Left ventricle myocardium inferior (tissue), 1 donor: ENCODE data around the gene DNAAF1. TPM values are rescaled to one million over a fixed set of nuclear protein-coding genes. Genes with fewer than 3 reads are reported as not detected.

Experiments used
- DNase-seq: peaks from one replicate; pipeline ENCODE4 v3.0.0-alpha.2; 2020
- H3K27ac ChIP-seq: fragments of 200-600 bp; replicated peaks from 2 replicates; pipeline ENCODE4 v1.8.0; 2021
- H3K27me3 ChIP-seq: fragments of 200-600 bp; 2 replicates; pipeline ENCODE4 v1.8.0; 2021; ENCODE audit warnings: low read depth
- H3K36me3 ChIP-seq: fragments of 200-600 bp; 2 replicates; pipeline ENCODE4 v1.8.0; 2021
- H3K4me1 ChIP-seq: fragments of 200-600 bp; 2 replicates; pipeline ENCODE4 v1.8.0; 2021
- H3K4me3 ChIP-seq: fragments of 200-600 bp; 2 replicates; pipeline ENCODE4 v1.8.0; 2021; ENCODE audit warnings: mild to moderate bottlenecking, moderate library complexity
- H3K9me3 ChIP-seq: fragments of 200-600 bp; replicated peaks from 2 replicates; pipeline ENCODE4 v1.8.0; 2021
- CTCF ChIP-seq: fragments of 200-600 bp; IDR thresholded peaks from 2 replicates; pipeline ENCODE4 v1.8.0; 2021; ENCODE audit warnings: antibody characterized with exemption, mild to moderate bottlenecking, borderline replicate concordance
- intact Hi-C: fragments of 100-400 bp; cut with micrococcal nuclease; formaldehyde crosslinking; loops from one replicate; pipeline ENCODE4 v1.11.0; 2022
- total RNA-seq: library from RNA; stranded (reverse); fragmentation: NEBNext Ultra II Directional; extraction: Animal tissue kit (Norgen Biotek cat#: 25700); gene quantifications from one replicate; pipeline ENCODE4 v1.2.1, GENCODE V29; 2021
- donor health status: DM: no; HTN: yes; CAD: no; lungs with severe emphysema.

DNAAF1 gene
- total RNA-seq, 1 donor from 2014 or later, result 0.14 TPM

GRCh38 chr16:84175350-84176081 is 30.4 kb downstream of the DNAAF1 start:
- Histone ChIP-seq H3K27ac (peak overlapping the region; percentile 92), H3K4me3 (no peak overlapping the region), H3K27me3 (no peaks in the 10 kb centered on the region), H3K4me1 (peaks cover 59% of the 10 kb centered on the region), H3K36me3 (peaks cover 28% of the 10 kb centered on the region), H3K9me3 (no peaks in the 10 kb centered on the region)
- peak; percentile 72 for TF ChIP-seq CTCF
- intact Hi-C loops, result no loop called here
- DNase-seq, result no peak

DNA sequence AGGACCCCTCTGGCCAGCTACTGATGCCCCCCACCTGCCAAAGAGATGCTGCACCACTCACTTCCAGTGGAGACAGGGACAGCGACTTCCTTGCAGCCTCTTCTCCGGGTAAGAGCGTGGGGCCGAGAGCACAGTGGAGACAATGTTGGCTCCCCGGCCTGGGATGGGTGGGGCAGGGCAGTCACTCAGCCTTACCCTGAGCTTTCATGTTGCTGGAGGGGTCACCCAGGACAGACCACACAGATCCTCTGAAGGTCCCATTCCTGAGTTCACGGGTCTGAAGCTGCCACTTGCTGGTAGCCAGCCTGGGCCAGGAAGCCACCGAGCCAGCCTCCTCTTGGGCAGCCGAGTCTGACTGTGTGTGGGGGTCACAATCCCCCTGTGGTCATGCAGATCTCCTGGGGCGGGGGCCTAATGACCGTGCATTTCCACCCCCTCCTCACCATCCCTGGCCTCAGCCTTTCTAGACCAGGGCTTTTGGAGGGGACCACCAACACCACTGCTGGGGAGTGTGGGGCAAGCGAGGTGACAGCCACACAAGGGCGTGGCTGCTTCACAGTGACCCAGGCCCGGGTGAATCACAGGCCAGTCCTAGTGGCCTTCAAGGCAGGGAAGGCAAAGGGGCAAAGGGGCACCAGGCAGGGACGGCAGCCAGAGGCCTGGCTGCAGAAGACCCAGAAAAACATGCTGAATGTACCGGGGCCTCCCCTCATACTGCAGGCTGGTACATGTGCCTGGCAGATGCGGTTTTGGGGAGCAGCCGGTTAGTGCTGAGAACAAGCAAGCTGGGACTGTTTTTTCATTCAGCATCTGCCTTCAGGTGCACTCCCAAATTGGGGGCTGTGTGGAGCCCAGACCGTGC is 31.3 kb downstream of the DNAAF1 start:
- peaks cover 37% of the 10 kb centered on the region for H3K36me3 ChIP-seq
- intact Hi-C loops, result no loop called here
- TF ChIP-seq CTCF, result no peak
- peak overlapping the region; percentile 29 for H3K4me3 ChIP-seq
- peak overlapping the region; percentile 92 for H3K27ac ChIP-seq
- DNase-seq, result no peak
- H3K9me3 ChIP-seq, result no peaks in the 10 kb centered on the region
- H3K27me3 ChIP-seq, result no peaks in the 10 kb centered on the region
- peaks cover 68% of the 10 kb centered on the region for H3K4me1 ChIP-seq

DNA sequence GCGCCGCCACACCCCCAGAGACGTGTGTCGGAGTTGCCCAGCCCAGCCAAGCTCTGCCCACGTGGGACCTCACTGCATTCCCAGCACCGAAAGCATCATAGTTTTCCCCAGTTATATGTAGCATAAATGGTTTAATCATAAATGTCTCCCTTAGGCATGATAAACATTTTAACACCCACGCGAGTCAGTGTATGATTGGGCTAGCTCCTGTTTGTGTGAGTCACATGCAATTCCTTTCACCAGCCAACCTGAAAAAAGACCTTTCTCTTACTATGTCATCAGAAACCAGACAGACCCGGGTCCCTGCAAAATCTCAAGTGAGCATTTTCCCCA is 32.6 kb downstream of the DNAAF1 start:
- Histone ChIP-seq H3K4me3 (peak overlapping the region; percentile 18), H3K4me1 (peaks cover 78% of the 10 kb centered on the region), H3K27ac (peak overlapping the region; percentile 92), H3K9me3 (no peaks in the 10 kb centered on the region), H3K27me3 (no peaks in the 10 kb centered on the region), H3K36me3 (peaks cover 50% of the 10 kb centered on the region)
- DNase-seq, result no peak
- intact Hi-C loops, result no loop called here
- no peak for TF ChIP-seq CTCF

DNA sequence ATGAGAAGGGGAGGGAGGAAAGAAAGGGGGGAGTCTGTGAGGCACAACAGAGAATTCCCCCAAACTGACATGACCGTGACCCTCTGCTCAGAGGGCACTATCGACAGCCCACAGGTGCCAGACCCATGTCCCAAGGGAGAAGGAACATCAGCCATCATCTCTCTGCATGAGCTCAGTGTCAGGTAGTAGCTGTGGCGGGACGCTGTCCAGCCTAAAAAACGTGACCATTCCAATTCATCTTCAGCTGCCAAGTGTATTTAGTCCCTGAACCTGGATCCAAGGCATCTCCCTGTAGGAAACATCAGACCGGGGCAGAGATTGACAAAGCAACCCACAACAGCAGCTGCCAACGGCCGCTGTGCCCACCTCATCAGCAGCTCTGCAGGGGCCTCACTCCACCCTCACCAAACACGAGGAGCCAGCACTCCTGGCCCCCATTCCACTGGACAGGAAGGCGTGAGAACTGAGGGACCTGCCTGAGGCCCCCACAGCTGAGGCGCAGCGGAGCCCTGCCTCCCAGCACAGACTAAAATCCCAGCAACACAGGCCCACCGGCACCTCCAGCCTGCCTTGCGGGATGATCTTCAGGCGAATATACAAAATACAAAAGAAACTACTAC is 33.1 kb downstream of the DNAAF1 start:
- Histone ChIP-seq H3K4me1 (peaks cover 83% of the 10 kb centered on the region), H3K9me3 (no peaks in the 10 kb centered on the region), H3K27ac (peak overlapping the region; percentile 92), H3K36me3 (peaks cover 55% of the 10 kb centered on the region), H3K4me3 (peak overlapping the region; percentile 18), H3K27me3 (no peaks in the 10 kb centered on the region)
- DNase-seq, result no peak
- TF ChIP-seq CTCF, result no peak
- intact Hi-C loops, result no loop called here

GRCh38 chr16:84178892-84179611 is 33.9 kb downstream of the DNAAF1 start:
- no peaks in the 10 kb centered on the region for H3K9me3 ChIP-seq
- intact Hi-C loops, result no loop called here
- peaks cover 91% of the 10 kb centered on the region for H3K4me1 ChIP-seq
- DNase-seq, result no peak
- peak overlapping the region; percentile 41 for H3K4me3 ChIP-seq
- H3K36me3 ChIP-seq, result peaks cover 60% of the 10 kb centered on the region
- no peak for TF ChIP-seq CTCF
- H3K27me3 ChIP-seq, result no peaks in the 10 kb centered on the region
- peak overlapping the region; percentile 92 for H3K27ac ChIP-seq
